Thymus (tissue), 11 donors: ENCODE results near the gene BNIP5. TPM values are rescaled to one million over a fixed set of nuclear protein-coding genes. Genes with fewer than 3 reads are reported as not detected.

Experiments
- DNase-seq, 9 donors: peaks; one replicate each; pipeline ENCODE4 v3.0.0-alpha.2; 2013; ENCODE audit warnings: low spot score in 9 of 9, low read depth in 6 of 9, missing footprints in 1 of 9
- H3K27ac ChIP-seq, 2 donors: one replicate each; pipeline ENCODE4 v1.5.1; 2013; ENCODE audit warnings: control low read depth in 1 of 2, low read depth in 1 of 2, low read length in 1 of 2, mild to moderate bottlenecking in 1 of 2, moderate library complexity in 1 of 2
- H3K27me3 ChIP-seq, 2 donors: one replicate each; pipeline ENCODE4 v1.5.1; 2013; ENCODE audit warnings: low read length in 1 of 2; ENCODE audit not compliant: control insufficient read depth in 2 of 2, insufficient read depth in 1 of 2
- H3K36me3 ChIP-seq, 2 donors: one replicate each; pipeline ENCODE4 v1.5.1; 2013; ENCODE audit warnings: low read length in 1 of 2, mild to moderate bottlenecking in 1 of 2, moderate library complexity in 1 of 2; ENCODE audit not compliant: control insufficient read depth in 2 of 2, insufficient read depth in 2 of 2
- H3K4me1 ChIP-seq, 2 donors: one replicate each; pipeline ENCODE4 v1.5.1; 2013; ENCODE audit warnings: low read length in 2 of 2; ENCODE audit not compliant: control insufficient read depth in 2 of 2, insufficient read depth in 2 of 2
- H3K4me3 ChIP-seq, 2 donors: one replicate each; pipeline ENCODE4 v1.5.1; 2013; ENCODE audit warnings: low read length in 2 of 2, control low read depth in 1 of 2, mild to moderate bottlenecking in 1 of 2
- H3K9me3 ChIP-seq, 2 donors: one replicate each; pipeline ENCODE4 v1.5.1; 2013; ENCODE audit warnings: low read length in 1 of 2, mild to moderate bottlenecking in 1 of 2; ENCODE audit not compliant: control insufficient read depth in 2 of 2, insufficient read depth in 1 of 2
- WGBS: extraction: QIAGEN DNeasy Blood & Tissue Kit; methylation state at CpG from one replicate; pipeline ENCODE4 v1.1.7; 2013; 5-methylcytosine and 5-hydroxymethylcytosine counted together
- polyA plus RNA-seq: library from polyadenylated mRNA; stranded (reverse); fragments of 200-250 nt; gene quantifications from one replicate; pipeline ENCODE4 v1.2.3, GENCODE V29; 2013
- total RNA-seq: library from RNA; stranded (reverse); fragments of 120-200 nt; gene quantifications from one replicate; pipeline ENCODE4 v1.2.4, GENCODE V29; 2013
- donor health status: healthy.

Gene BNIP5
- total and polyA plus RNA-seq, 2 donors, result 0.14 to 0.23 TPM

DNA sequence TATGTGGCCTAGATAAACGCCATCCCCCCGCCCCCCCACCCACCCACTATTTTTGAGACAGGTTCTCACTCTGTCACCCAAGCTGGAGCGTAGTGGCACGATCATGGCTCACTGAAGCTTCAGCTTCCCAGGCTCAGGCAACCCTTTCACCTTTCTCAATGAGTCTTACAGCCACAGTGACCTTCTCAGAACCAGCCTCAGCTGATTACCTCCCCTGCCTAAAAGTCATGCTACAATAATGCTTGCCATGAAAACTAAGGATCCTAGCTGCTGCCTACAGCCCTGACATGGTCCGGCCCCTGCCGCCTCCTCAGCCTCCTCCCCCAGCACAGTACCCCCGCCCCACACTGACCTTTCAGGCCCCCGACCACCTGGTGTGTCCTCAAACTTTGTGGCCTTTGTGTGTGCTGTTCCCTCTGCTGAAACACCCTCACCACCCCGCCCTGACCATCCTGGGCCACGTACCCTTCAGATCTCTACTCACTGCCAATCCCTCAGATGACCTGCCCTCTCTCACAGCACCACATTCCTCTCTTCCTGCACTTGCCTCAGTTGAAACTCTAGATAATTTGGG lies 35.5 kb downstream of the BNIP5 start:
- Histone ChIP-seq H3K4me1 (no peaks in the 10 kb centered on the region), H3K9me3 (no peaks in the 10 kb centered on the region), H3K27me3 (peaks cover 0 to 10% of the 10 kb centered on the region in 2 donors), H3K4me3 (no peak overlapping the region), H3K27ac (no peak overlapping the region), H3K36me3 (no peaks in the 10 kb centered on the region)
- WGBS, result 93% methylated on average over 10 of the region's 10 CpGs
- DNase-seq, result no peak

DNA sequence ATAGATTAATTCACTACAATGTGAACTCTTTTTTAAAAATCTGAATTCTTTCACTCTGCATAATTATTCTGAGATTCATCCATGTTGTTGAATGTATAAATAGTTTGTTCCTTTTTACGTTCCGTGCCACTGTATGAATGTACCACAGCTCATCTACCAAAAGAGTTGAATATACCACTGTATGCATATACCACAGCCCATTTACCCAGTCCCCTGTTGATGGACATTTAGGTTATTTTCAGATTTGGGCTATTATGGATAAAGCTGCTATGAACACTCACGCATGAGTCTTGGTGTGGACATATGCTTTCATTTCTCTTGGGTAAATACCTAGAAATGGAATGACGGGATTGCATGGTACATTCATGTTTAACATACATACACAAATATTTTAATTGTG lies 38.7 kb downstream of the BNIP5 start:
- Histone ChIP-seq H3K27me3 (peaks cover 0 to 19% of the 10 kb centered on the region in 2 donors), H3K9me3 (no peaks in the 10 kb centered on the region), H3K36me3 (no peaks in the 10 kb centered on the region), H3K4me1 (no peaks in the 10 kb centered on the region), H3K27ac (no peak overlapping the region), H3K4me3 (no peak overlapping the region)
- WGBS, result 98% methylated on average over 4 of the region's 4 CpGs
- DNase-seq, result no peak

DNA sequence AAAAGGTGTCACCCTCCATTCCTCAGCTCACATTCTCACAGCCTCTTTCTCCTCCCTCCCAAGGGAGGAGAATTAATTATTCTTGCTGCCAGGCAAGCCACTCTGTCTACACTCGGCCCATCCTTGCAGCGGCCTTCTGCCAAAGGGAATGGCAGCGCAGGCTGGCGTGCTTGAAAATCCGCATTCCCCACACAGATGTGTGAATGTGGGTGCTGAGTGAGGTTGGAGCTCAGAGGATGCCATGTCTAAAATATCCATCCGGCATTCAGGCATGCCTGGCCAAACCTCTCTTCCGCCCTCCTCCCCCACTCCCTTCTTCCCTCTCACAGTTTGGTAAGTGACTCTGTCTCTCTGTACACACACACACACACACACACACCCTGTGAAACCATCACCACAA lies 39.2 kb downstream of the BNIP5 start:
- Histone ChIP-seq H3K4me3 (no peak overlapping the region), H3K4me1 (no peaks in the 10 kb centered on the region), H3K27me3 (peaks cover 0 to 19% of the 10 kb centered on the region in 2 donors), H3K9me3 (no peaks in the 10 kb centered on the region), H3K27ac (no peak overlapping the region), H3K36me3 (no peaks in the 10 kb centered on the region)
- no peak for DNase-seq
- WGBS, result 97% methylated on average over 7 of the region's 7 CpGs

DNA sequence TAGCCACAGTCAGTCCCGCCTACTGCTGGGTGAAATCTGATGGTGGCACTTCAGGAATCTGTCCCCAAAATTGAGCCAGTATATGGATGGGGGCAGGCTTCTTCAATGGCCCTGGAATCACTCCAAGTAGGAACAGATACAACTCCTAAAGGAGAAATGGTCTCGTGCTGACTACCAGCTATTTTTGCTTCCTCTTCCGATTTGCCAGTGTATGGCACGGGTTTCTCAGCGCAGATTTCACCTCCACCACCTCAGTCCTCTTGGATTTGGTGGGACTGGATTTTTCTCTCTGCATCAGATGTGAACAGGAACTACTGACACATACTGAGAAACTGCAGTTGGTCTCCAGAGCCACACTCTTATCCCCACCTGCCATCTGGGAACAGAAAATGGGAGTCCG lies 39.6 kb downstream of the BNIP5 start:
- Histone ChIP-seq H3K27ac (no peak overlapping the region), H3K4me1 (no peaks in the 10 kb centered on the region), H3K4me3 (no peak overlapping the region), H3K27me3 (peaks cover 0 to 17% of the 10 kb centered on the region in 2 donors), H3K36me3 (no peaks in the 10 kb centered on the region), H3K9me3 (no peaks in the 10 kb centered on the region)
- 93% methylated on average over 6 of the region's 6 CpGs for WGBS
- DNase-seq, result no peak

DNA sequence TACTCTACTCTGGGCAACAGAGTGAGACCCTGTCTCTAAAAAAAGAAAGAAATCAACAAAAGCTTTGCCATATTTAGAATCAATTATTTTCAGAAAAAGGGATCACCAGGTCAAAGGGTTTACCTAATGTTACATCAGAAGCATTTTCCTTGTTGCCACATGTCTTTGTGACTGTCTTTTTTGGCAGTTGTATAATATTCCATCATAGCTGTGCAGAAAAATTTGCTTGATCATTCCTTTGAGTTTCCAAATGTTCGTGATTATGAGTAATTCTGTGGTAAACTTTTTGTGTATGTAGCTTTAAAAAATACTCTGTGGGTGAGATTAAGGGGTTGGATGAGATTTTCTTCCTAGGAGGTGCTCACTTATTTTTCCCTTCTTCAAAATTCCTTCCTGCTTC lies 40.4 kb downstream of the BNIP5 start:
- H3K36me3 ChIP-seq, result no peaks in the 10 kb centered on the region
- no peak for DNase-seq
- WGBS, result 79% methylated on average over 1 of the region's 1 CpG
- H3K9me3 ChIP-seq, result no peaks in the 10 kb centered on the region
- no peak overlapping the region for H3K27ac ChIP-seq
- H3K27me3 ChIP-seq, result peaks cover 0 to 15% of the 10 kb centered on the region in 2 donors
- no peak overlapping the region for H3K4me3 ChIP-seq
- H3K4me1 ChIP-seq, result no peaks in the 10 kb centered on the region

DNA sequence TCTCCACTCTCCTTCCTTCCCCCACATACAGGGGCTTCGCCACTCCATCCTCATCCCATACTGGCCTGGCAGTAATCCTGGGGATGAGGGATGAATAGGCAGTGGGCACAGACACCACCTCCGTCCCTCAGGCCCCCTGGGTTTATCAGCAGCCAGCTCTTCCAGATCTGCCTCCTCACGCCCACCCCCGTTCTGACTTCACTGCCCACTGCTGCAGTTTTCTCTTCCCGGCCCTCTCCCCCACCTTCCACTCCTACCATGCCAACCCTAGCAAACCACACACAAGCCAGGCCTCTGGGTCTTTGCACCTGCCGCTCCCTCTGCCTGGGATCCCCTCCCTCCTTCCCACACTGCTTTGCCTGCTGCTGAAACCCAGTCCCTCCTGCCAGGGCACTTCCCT lies 44.5 kb downstream of the BNIP5 start:
- Histone ChIP-seq H3K9me3 (no peaks in the 10 kb centered on the region), H3K4me1 (peaks cover 0 to 4% of the 10 kb centered on the region in 2 donors), H3K36me3 (no peaks in the 10 kb centered on the region), H3K27ac (no peak overlapping the region), H3K4me3 (no peak overlapping the region), H3K27me3 (peaks cover 0 to 11% of the 10 kb centered on the region in 2 donors)
- 77% methylated on average over 6 of the region's 6 CpGs for WGBS
- DNase-seq, result no peak

DNA sequence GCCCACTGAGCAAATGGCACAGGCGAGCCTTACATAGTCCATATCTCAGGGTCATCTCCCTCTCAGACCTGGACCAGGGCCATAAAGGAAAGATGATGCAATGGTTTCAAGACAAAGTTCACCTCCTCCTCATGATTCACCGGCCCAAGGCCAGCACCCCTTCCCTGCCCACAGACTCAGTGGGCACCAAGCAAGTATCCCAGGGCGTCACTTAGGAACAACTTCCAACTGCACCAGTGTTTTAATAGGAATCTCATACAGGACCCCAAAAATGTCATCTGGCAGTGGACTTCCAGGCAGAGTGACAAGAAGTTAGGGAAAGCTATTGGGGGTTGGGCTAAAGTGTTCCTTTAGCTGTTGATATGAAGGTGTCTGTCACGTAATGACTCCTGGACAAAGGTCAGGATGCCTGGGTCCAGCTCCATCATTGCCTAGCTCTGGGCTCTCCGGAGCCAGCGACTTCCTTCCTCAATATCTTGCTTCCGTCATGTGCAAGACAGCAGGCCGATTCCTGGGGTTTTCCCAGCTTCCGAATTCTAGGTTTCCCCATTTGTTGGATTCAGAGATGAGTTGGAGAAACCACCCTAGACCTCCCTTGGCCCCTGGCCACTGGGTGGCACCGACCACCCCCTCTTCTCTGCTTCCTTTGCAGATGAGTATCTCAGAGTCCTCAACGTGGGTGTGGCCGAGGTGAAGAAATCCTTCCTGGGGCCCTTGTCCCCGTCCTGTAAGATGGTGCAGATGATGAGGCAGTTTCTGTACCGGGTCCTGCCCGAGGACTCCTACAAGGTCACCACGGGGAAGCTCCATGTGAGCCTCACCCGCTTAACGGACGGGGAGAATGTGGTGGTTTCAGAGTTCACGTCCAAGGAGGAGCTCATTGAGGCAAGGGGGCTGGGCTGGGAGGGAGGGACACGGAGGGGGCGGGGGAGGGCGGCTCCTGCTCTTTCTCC lies 45.7 kb downstream of the BNIP5 start:
- 80% methylated on average over 23 of the region's 23 CpGs for WGBS
- Histone ChIP-seq H3K27ac (no peak overlapping the region), H3K4me3 (no peak overlapping the region), H3K36me3 (no peaks in the 10 kb centered on the region), H3K4me1 (peaks cover 0 to 7% of the 10 kb centered on the region in 2 donors), H3K27me3 (peaks cover 0 to 19% of the 10 kb centered on the region in 2 donors), H3K9me3 (no peaks in the 10 kb centered on the region)
- no peak for DNase-seq

DNA sequence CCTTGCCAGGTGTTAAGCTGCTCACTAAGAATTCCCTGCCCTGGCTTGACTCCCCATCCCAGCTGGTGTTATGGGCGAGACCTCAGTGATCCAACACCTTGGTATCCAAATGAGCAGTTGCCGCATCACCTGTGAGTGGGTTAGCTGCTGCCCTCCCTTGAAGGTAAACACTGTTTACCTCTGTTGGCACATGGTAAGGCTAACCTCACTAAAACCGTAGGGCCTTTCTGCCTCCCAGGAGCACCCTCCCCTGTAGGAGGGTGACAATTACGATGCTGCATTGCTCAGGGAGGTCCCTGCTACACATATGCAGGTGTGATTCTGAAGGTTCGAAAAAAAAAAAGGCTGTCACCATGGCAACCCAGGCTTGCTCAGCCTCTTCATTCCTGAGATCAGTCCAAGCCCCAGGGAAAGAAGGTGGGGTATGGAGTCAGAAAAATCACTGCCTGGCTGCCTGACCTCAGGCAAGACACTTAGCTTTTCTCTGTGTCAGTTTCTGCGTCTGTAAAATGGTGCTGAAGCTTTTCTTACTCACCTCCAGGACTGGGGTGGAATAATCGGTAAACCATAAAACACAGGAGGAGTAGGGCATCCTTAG lies 47.3 kb downstream of the BNIP5 start:
- no peaks in the 10 kb centered on the region for H3K9me3 ChIP-seq
- H3K4me1 ChIP-seq, result peaks cover 0 to 7% of the 10 kb centered on the region in 2 donors
- peaks cover 7 to 28% of the 10 kb centered on the region in 2 donors for H3K27me3 ChIP-seq
- no peak overlapping the region for H3K4me3 ChIP-seq
- WGBS, result 89% methylated on average over 7 of the region's 7 CpGs
- H3K36me3 ChIP-seq, result no peaks in the 10 kb centered on the region
- peak in 2 of 9 donors; percentile 12 to 18 for DNase-seq
- no peak overlapping the region for H3K27ac ChIP-seq

DNA sequence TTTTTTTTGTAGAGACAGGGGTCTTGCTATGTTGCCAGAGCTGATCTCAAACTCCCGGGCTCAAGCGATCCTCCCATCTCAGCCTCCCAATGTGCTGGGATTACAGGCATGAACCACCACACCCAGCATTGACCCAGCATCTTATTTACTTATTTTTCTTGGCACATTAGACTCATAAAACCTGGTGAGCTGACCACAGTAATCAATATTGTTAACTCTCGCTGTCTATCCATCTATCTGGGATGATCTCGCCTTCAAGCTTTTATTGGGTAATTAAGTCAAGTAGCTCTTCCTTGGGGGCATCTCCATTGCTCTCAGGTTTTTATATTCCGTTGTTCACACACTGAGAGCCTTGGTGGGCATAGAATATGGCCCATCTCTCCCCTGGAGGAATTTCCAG lies 49.8 kb downstream of the BNIP5 start:
- Histone ChIP-seq H3K4me3 (no peak overlapping the region), H3K27ac (no peak overlapping the region), H3K4me1 (peaks cover 0 to 7% of the 10 kb centered on the region in 2 donors), H3K36me3 (no peaks in the 10 kb centered on the region), H3K9me3 (no peaks in the 10 kb centered on the region), H3K27me3 (peaks cover 7 to 41% of the 10 kb centered on the region in 2 donors)
- no peak for DNase-seq
- WGBS, result 85% methylated on average over 5 of the region's 5 CpGs
